ENCODE measurements around the gene LINC00237. TPM values are rescaled to one million over a fixed set of nuclear protein-coding genes. Genes with fewer than 3 reads are reported as not detected.

The LINC00237 gene
- total RNA-seq, 1 donor from 2014 or later = not detected

DNA sequence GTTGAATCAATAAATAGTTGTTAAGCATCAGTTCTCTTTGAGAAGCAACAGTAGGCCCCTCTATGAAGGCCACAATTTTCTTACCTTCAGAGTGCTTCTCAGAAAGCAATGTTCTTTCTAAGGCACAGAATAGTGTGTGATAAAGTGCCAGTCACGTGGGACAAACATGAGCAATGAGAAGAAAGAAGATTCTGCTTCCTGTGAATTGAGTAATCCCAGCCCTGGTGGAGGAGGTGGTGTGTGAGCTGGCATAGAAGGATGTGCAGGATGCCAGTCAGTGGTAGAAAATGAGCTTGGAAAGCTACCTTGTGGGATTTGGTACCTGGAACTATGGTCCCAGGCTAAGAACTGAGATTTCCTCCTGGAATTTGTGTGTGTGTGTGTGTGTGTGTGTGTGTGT lies 41.4 kb upstream of the LINC00237 start:
- FAIRE-seq (peak; percentile 58), DNase-seq (ENCODE audit: low read depth) (peak; percentile 67)
- TF ChIP-seq, protein P1, sequence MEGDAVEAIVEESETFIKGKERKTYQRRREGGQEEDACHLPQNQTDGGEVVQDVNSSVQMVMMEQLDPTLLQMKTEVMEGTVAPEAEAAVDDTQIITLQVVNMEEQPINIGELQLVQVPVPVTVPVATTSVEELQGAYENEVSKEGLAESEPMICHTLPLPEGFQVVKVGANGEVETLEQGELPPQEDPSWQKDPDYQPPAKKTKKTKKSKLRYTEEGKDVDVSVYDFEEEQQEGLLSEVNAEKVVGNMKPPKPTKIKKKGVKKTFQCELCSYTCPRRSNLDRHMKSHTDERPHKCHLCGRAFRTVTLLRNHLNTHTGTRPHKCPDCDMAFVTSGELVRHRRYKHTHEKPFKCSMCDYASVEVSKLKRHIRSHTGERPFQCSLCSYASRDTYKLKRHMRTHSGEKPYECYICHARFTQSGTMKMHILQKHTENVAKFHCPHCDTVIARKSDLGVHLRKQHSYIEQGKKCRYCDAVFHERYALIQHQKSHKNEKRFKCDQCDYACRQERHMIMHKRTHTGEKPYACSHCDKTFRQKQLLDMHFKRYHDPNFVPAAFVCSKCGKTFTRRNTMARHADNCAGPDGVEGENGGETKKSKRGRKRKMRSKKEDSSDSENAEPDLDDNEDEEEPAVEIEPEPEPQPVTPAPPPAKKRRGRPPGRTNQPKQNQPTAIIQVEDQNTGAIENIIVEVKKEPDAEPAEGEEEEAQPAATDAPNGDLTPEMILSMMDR (IDR thresholded peaks at IDR 0.05; ENCODE audit: insufficient read depth, low read length, severe bottlenecking) = no peak
- no peaks in the 10 kb centered on the region for H3K36me3 ChIP-seq (ENCODE audit: control insufficient read depth, insufficient read depth, low read length)
- H3K4me3 ChIP-seq (ENCODE audit: low read depth, low read length) = no peak overlapping the region
- no peaks in the 10 kb centered on the region for H3K27me3 ChIP-seq (ENCODE audit: control insufficient read depth, insufficient read depth, low read length)

DNA sequence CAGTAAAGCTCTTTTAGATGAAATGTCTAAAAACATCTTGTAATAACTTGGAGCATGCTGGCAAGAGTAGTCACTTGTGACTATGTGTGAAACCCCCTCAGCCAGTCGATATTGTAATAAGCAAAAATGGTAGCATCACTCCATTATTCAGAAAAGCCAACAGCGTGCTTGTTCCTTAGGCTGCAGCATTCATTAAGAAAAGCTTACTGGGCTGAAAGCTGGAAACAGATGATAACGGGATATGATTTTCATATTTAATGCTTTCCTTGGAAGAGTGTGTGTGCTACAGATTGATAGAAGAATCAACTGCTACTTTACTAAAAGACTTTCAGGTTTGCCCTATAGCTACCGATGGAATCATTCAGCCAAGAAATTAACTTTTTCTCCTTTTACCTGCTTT lies 40.1 kb upstream of the LINC00237 start:
- FAIRE-seq (no peak), DNase-seq (ENCODE audit: low read depth) (no peak)
- TF ChIP-seq, protein P1 (IDR thresholded peaks at IDR 0.05; ENCODE audit: insufficient read depth, low read length, severe bottlenecking) = no peak
- H3K27me3 ChIP-seq (ENCODE audit: control insufficient read depth, insufficient read depth, low read length) = no peaks in the 10 kb centered on the region
- no peak overlapping the region for H3K4me3 ChIP-seq (ENCODE audit: low read depth, low read length)
- no peaks in the 10 kb centered on the region for H3K36me3 ChIP-seq (ENCODE audit: control insufficient read depth, insufficient read depth, low read length)

DNA sequence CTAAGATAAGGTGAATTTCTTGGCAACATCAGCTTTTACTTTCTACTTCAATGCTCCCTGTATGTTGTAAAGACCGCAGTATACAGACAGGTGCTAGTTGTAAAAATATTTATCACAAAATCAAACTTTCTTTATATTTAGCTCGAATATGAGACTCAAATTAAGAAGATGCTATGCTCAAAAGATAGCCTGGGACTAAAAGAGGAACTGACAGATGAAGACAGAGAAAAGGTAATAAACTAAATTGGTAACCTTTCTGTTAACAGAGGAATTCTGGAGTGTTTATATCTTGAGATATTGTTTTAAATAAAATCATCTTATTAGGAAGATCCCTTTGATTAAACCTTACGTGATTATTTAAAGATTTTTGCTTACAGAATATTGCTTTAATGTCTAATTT lies 39.3 kb upstream of the LINC00237 start:
- no peak for FAIRE-seq
- DNase-seq (ENCODE audit: low read depth) = no peak
- H3K27me3 ChIP-seq (ENCODE audit: control insufficient read depth, insufficient read depth, low read length) = no peaks in the 10 kb centered on the region
- no peak overlapping the region for H3K4me3 ChIP-seq (ENCODE audit: low read depth, low read length)
- no peaks in the 10 kb centered on the region for H3K36me3 ChIP-seq (ENCODE audit: control insufficient read depth, insufficient read depth, low read length)
- TF ChIP-seq, protein P1 (IDR thresholded peaks at IDR 0.05; ENCODE audit: insufficient read depth, low read length, severe bottlenecking) = no peak

DNA sequence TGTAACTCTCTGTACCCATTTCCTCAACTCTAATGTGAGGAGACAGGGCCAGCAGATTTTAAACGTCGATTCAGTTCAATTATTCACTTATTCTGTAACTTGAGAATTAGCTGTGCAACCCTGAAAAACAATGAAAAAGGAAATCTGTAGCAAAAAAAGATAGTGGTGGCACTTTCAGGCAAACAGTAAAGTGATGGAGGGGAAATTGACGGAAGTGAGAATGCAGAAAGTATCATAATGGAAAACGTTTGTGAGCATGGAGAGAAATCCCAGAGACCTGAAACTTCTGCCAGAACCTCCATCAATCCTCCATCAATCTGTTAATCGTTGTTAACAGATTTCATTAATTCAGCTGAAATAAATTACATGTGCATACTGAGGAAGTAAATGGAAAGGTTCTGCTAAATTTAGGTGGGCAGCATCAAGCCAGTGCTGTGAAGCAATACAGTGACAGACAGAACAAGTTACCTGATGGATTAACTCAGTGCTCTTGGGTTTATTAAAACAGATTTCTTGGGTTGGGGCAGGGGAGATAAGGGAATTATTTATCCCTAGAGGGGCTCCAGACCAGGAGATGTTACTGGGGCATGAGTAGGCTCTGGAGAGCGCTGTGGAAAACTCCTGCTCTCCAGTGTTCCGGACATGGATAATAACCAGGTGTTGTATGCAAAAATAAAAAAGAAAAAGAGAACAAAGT lies 37.2 kb upstream of the LINC00237 start:
- Histone ChIP-seq H3K4me3 (ENCODE audit: low read depth, low read length) (no peak overlapping the region), H3K36me3 (ENCODE audit: control insufficient read depth, insufficient read depth, low read length) (no peaks in the 10 kb centered on the region), H3K27me3 (ENCODE audit: control insufficient read depth, insufficient read depth, low read length) (no peaks in the 10 kb centered on the region)
- TF ChIP-seq, protein P1 (IDR thresholded peaks at IDR 0.05; ENCODE audit: insufficient read depth, low read length, severe bottlenecking) = no peak
- DNase-seq (ENCODE audit: low read depth) (no peak), FAIRE-seq (no peak)

DNA sequence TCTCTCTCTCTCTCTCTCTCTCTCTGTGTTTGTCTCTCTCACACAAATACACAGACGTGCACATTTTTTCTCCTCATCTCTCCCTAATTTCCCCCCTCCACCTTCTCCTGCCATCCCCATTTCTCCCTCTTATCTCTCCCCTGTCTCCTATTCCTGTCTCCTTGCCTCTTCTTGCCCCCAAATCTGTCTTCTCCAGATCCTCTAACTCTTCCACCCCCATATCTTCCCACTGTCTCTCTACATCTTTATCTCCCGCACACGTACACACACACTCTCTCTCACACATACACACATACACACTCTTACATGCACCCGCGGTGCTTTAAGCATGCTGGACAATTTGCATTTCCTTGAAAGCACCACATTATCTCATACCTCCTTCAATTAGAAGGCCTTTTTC lies 35.7 kb upstream of the LINC00237 start:
- no peak for FAIRE-seq
- DNase-seq (ENCODE audit: low read depth) = no peak
- H3K27me3 ChIP-seq (ENCODE audit: control insufficient read depth, insufficient read depth, low read length) = no peaks in the 10 kb centered on the region
- TF ChIP-seq, protein P1 (IDR thresholded peaks at IDR 0.05; ENCODE audit: insufficient read depth, low read length, severe bottlenecking) = no peak
- no peaks in the 10 kb centered on the region for H3K36me3 ChIP-seq (ENCODE audit: control insufficient read depth, insufficient read depth, low read length)
- no peak overlapping the region for H3K4me3 ChIP-seq (ENCODE audit: low read depth, low read length)
